Mucosa of stomach (tissue), 1 donor: Measurements from ENCODE around the gene GJD2.

Source experiments
- H3K27me3 ChIP-seq: one replicate; pipeline ENCODE4 v1.7.0; 2013; ENCODE audit warnings: mild to moderate bottlenecking, low read length; ENCODE audit not compliant: control insufficient read depth, insufficient read depth
- H3K36me3 ChIP-seq: one replicate; pipeline ENCODE4 v1.7.0; 2013; ENCODE audit warnings: low read length; ENCODE audit not compliant: control insufficient read depth, insufficient read depth
- H3K4me1 ChIP-seq: one replicate; pipeline ENCODE4 v1.7.0; 2013; ENCODE audit warnings: mild to moderate bottlenecking, low read length; ENCODE audit not compliant: control insufficient read depth, insufficient read depth
- H3K4me3 ChIP-seq: one replicate; pipeline ENCODE4 v1.7.0; 2013; ENCODE audit warnings: low read length
- H3K9ac ChIP-seq: one replicate; pipeline ENCODE4 v1.7.0; 2013; ENCODE audit warnings: mild to moderate bottlenecking, low read length, moderate library complexity
- H3K9me3 ChIP-seq: one replicate; pipeline ENCODE4 v1.7.0; 2013; ENCODE audit warnings: mild to moderate bottlenecking, low read length, moderate library complexity; ENCODE audit not compliant: control insufficient read depth
- donor health status: Pancreatic carcinoma.

Gene GJD2

DNA sequence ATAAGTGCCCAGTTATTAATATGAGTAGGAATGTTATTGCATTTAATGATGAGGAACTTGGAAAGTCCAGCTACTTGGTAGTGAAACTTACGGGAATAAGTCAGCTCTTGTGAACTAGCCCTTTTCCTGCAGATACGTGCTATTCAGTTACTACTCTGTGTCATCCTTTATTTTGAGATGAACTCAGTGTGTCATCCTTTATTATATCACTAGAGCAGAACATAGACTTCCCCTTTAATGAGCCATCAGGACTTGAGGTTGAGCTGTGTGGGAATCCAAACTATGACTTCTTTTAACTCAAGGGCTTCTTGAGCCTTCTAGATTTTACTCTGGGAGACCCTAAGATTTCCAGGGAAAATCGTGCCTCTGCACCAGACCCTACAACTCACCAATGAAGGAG lies 36.9 kb upstream of the GJD2 start:
- Histone ChIP-seq H3K4me1 (no peaks in the 10 kb centered on the region), H3K9me3 (no peaks in the 10 kb centered on the region), H3K36me3 (no peaks in the 10 kb centered on the region), H3K9ac (no peak overlapping the region), H3K4me3 (no peak overlapping the region), H3K27me3 (peaks cover 39% of the 10 kb centered on the region)

DNA sequence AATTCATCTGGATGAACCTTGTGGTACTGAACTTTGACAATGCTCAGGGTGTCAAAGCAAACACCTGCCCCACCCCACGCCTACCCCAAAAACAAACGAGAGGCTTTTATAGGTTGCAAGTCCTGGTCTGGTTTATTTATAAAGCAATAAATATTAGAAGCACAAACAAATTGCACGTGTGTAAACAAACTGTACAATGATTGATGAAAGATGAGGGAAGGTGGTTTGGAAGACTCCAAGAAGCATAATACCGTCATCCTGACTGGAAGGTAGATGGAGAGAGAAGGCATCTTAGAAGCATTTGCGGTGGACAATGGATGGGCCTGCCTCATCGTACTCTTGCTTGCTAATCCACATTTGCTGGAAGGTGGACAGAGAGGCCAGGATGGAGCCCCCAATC lies 35.3 kb upstream of the GJD2 start:
- Histone ChIP-seq H3K9me3 (no peaks in the 10 kb centered on the region), H3K27me3 (peaks cover 26% of the 10 kb centered on the region), H3K36me3 (no peaks in the 10 kb centered on the region)

DNA sequence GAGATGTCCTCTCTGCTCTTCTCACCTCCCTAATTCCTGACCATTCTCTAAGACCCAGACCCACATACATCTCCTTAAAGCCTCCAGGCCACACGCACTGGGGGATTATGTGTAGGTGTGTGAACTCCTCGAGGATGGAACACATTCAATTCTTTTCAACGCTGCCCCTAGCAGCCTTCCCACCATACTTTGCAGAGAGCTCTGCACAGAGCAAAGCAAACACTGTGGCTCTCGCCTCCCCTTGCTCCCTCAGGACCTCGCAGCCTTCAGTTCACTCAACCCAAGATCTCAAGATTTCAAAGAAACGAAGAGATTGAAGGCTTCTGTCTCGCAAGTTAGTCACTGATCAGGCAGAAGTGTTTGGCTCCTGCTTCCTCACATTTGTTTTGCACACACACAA lies 34.5 kb upstream of the GJD2 start:
- Histone ChIP-seq H3K36me3 (no peaks in the 10 kb centered on the region), H3K4me1 (no peaks in the 10 kb centered on the region), H3K9me3 (no peaks in the 10 kb centered on the region), H3K4me3 (no peak overlapping the region), H3K9ac (no peak overlapping the region), H3K27me3 (peaks cover 18% of the 10 kb centered on the region)

More for the DNA sequence above, 35.3 kb upstream of the GJD2 start:
- H3K9ac ChIP-seq = no peak overlapping the region
- H3K4me3 ChIP-seq = no peak overlapping the region
- no peaks in the 10 kb centered on the region for H3K4me1 ChIP-seq

DNA sequence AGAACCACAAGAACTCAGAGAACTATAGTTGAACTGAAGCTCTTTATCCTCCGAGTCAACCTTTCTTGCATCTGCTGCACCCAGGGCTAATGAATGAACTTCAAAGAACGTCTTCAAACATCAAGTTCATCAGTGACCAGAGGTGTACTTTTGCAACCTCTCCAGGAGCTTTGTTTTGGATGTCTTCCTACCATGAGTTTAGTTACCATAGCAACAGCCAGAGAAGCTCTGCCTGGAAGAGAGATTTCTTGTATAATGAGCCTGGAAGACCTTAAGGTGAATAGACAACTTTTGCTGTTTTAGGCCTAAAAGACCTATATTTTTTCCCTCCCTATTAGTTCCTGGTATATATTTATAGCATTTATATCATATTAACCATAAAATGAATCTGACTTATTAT lies 31.4 kb upstream of the GJD2 start:
- Histone ChIP-seq H3K9ac (no peak overlapping the region), H3K27me3 (no peaks in the 10 kb centered on the region), H3K4me3 (no peak overlapping the region), H3K9me3 (no peaks in the 10 kb centered on the region), H3K36me3 (no peaks in the 10 kb centered on the region), H3K4me1 (no peaks in the 10 kb centered on the region)

DNA sequence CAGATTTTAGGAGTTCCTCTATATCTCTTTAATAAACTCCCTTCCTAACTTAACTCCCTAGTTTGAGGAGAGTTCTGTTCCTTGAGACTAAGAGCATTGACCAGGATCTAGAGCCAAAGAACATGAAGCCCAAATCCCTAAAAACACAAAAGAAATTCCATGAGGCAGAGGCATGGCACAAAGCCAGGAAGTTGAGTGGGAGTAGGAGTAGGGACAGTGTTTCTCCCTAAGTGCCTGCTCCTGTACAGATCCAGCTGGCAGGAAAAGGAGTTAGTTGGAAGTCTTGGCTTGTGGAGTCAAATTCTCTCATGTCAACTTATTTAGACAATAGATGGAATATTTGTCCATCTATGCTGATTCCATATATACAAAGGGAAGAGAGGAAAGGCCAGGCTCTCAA lies 29.2 kb upstream of the GJD2 start:
- Histone ChIP-seq H3K27me3 (no peaks in the 10 kb centered on the region), H3K4me1 (no peaks in the 10 kb centered on the region), H3K36me3 (no peaks in the 10 kb centered on the region), H3K9me3 (no peaks in the 10 kb centered on the region), H3K9ac (no peak overlapping the region), H3K4me3 (no peak overlapping the region)

DNA sequence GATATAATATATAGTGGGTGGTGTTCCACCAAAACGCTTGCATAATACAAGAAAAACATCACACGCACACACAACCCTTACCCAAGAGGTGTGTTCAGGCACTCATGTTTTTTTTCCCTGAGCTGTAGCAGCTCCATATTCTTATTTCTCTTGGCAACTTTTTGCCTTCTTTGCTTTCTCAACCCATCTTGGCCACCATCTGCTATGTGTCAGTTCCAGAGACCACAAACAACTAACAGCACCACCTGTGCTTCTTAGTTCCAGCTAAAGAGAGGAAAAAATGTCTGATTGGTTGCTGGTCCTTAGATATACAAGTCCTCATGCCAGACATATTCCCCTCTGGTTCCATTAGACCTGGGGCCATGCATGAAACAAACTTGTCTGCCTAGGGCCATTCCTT lies 28.6 kb upstream of the GJD2 start:
- Histone ChIP-seq H3K4me1 (no peaks in the 10 kb centered on the region), H3K4me3 (no peak overlapping the region), H3K36me3 (no peaks in the 10 kb centered on the region), H3K9me3 (no peaks in the 10 kb centered on the region), H3K9ac (no peak overlapping the region), H3K27me3 (no peaks in the 10 kb centered on the region)

DNA sequence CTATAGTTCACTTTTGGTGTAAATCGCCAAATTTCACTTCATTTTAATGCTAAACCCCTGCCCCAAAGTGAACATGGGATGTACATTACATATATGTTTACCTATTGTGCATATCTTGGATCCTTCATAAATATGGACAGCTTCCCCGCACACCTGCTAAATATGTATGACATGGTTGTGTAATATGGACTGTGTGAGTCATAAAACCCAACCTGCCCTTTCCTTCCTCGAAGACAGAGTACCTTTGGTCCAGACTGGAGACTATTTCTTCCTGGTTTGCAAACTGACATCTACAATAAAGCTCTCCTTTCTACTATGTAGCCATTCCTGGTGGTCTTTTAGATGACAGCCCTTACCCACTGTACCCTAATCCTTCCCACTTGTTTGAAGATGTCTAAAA lies 28.1 kb upstream of the GJD2 start:
- no peaks in the 10 kb centered on the region for H3K9me3 ChIP-seq
- H3K9ac ChIP-seq = no peak overlapping the region
- H3K36me3 ChIP-seq = no peaks in the 10 kb centered on the region
- H3K27me3 ChIP-seq = no peaks in the 10 kb centered on the region
- H3K4me1 ChIP-seq = no peaks in the 10 kb centered on the region
- no peak overlapping the region for H3K4me3 ChIP-seq

DNA sequence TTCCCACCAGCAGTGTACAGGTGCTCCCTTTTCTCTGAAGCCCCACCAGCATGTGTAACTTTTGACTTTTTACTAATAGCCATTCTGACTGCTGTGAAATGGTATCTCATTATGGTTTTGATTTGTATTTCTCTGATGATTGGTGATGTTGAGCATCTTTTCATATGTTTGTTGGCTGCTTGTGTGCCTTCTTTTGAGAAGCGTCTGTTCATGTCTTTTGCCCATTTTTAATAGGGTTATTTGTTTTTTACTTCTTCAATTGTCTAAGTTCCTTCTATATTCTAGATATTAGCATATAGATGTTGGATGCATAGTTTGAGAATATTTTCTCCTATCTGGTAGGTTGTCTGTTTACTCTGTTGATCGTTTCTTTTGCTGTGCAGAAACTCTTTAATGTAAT lies 25.9 kb upstream of the GJD2 start:
- Histone ChIP-seq H3K9ac (no peak overlapping the region), H3K27me3 (no peaks in the 10 kb centered on the region), H3K4me3 (no peak overlapping the region), H3K36me3 (no peaks in the 10 kb centered on the region), H3K4me1 (no peaks in the 10 kb centered on the region), H3K9me3 (no peaks in the 10 kb centered on the region)

DNA sequence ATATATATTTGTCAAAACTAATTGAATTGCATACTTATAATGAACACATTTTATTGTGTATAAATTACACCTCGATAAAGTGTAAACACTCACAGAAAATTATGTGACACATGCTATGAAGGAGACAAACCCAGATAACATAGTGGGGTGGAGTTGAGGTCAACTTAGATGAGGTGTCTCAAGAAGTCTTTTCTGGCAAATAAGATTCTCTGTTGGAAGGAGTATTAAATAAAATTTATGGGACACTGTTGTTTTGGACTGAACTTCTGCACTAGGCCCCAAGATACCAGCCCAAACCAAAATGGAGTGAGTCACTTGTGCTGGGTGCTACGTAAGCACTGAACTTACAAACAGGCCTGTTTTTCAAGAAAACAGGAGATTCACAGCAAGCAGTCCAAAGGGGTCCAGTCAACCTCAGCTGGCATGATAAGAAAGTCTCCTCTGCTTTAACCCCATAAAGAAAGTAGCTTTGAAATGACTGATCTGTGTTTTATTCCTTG lies 21.9 kb upstream of the GJD2 start:
- Histone ChIP-seq H3K4me3 (no peak overlapping the region), H3K36me3 (no peaks in the 10 kb centered on the region), H3K9me3 (no peaks in the 10 kb centered on the region), H3K9ac (no peak overlapping the region), H3K4me1 (no peaks in the 10 kb centered on the region), H3K27me3 (no peaks in the 10 kb centered on the region)

DNA sequence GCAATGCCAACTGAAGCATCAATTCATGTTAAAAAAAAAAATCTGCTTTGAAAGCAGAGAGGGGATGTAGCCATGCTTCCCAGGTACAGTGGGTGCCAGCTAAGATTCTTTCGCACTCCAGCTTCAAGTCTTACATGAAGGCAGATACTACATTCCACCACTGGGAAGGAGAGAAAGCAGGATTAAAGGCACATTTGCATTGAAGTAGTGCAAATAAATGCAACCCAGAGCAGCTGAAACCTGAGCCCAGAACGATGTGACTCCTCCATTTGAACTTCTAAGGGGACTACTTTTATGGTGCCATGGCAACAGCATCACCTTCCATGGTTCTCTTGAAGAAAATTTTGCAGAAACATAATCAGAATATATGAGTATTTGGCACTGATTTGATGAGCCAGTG lies 19.1 kb upstream of the GJD2 start:
- H3K4me3 ChIP-seq = no peak overlapping the region
- no peaks in the 10 kb centered on the region for H3K27me3 ChIP-seq
- H3K9ac ChIP-seq = no peak overlapping the region
- H3K9me3 ChIP-seq = no peaks in the 10 kb centered on the region
- no peaks in the 10 kb centered on the region for H3K36me3 ChIP-seq
- no peaks in the 10 kb centered on the region for H3K4me1 ChIP-seq

DNA sequence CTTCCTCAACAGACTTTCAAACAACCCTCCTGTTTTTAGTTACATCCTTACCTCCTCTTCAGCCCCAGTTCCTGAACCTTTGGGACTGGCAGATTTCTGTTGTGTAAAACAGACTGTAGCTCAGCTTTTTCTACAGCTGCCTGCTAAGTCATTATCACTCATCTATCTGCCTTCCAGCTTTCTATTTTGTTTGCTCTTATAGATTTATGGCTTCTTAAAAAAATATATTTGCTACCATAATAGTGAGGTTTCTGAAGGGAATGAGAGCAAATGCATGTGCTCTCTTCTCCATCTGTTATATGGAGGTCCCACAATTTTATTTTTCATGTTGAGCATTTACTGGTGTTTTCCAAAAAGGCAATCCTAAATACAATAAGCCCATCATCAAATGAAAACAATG lies 18.2 kb upstream of the GJD2 start:
- no peaks in the 10 kb centered on the region for H3K9me3 ChIP-seq
- no peak overlapping the region for H3K9ac ChIP-seq
- H3K36me3 ChIP-seq = no peaks in the 10 kb centered on the region
- H3K4me3 ChIP-seq = no peak overlapping the region
- no peaks in the 10 kb centered on the region for H3K27me3 ChIP-seq
- no peaks in the 10 kb centered on the region for H3K4me1 ChIP-seq

DNA sequence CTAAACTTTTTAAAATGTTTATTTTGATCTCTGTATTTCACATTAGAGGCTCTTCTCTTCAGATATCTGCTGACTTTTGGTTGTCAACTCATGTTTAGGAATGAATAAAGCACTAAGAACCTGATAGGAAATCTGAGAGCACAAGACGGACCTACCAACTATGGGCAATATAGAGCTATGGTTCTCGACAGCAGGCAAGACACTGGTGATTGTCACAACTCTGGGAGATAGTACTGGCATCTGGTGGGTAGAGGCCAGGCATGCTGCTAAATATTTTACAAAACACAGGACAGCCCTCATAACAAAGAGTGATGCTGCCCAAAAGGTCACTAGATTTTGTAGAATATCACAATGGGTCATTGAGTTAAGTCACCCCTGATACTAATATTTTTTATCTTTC lies 17.5 kb upstream of the GJD2 start:
- Histone ChIP-seq H3K4me1 (no peaks in the 10 kb centered on the region), H3K9me3 (no peaks in the 10 kb centered on the region)

DNA sequence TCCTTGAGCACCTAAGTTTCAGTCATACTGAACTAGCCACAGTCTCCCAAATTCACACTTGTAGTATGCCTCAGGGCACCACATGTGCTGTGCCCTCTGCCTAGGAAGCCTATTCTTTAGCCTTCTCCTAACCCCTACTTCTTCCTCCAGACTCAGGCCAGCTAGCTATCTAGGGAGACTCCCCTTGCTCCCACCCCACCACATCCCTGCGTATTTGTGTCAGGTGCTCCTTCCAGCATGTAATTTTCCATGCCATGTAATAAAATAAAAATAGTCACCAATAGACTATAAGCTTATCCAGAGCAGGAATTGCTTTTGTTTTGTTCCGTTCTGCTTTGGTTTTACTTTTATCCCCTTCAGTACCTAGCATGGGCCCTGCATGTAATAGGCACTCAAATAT lies 14.9 kb upstream of the GJD2 start:
- Histone ChIP-seq H3K4me3 (no peak overlapping the region), H3K36me3 (no peaks in the 10 kb centered on the region), H3K9ac (no peak overlapping the region), H3K4me1 (no peaks in the 10 kb centered on the region), H3K9me3 (no peaks in the 10 kb centered on the region), H3K27me3 (no peaks in the 10 kb centered on the region)

More for the DNA sequence above, 17.5 kb upstream of the GJD2 start:
- no peaks in the 10 kb centered on the region for H3K36me3 ChIP-seq
- no peaks in the 10 kb centered on the region for H3K27me3 ChIP-seq
- H3K4me3 ChIP-seq = no peak overlapping the region
- no peak overlapping the region for H3K9ac ChIP-seq
